Calu3 (cell line): ENCODE data around the gene ZNF521. TPM values are rescaled to one million over a fixed set of nuclear protein-coding genes. Genes with fewer than 3 reads are reported as not detected.

ENCODE experiments used
- BruUV-seq: library from RNA; stranded (reverse); fragments of 400-500 nt; replicated peaks from 2 replicates; lab custom pipeline; 2021; lab: Mats Ljungman, UMichigan
- CTCF ChIA-PET: fragments of 300-600 bp; sonication (Branson Sonifier 250); formaldehyde crosslinking; loops from one replicate; lab custom pipeline; 2022; ENCODE audit warnings: antibody characterized with exemption; lab: Charles Lee
- DNase-seq: peaks from one replicate; pipeline ENCODE4 v3.0.0; 2022
- H3K27ac Mint-ChIP-seq: one replicate; pipeline ENCODE4 v1.8.0; 2022; ENCODE audit warnings: mixed read lengths; ENCODE audit not compliant: unreplicated experiment
- H3K27me3 Mint-ChIP-seq: one replicate; pipeline ENCODE4 v1.8.0; 2022; ENCODE audit warnings: mixed read lengths; ENCODE audit not compliant: unreplicated experiment
- H3K36me3 Mint-ChIP-seq: one replicate; pipeline ENCODE4 v1.8.0; 2022; ENCODE audit warnings: mild to moderate bottlenecking, moderate library complexity, mixed read lengths; ENCODE audit not compliant: insufficient read depth, unreplicated experiment
- H3K4me1 Mint-ChIP-seq: one replicate; pipeline ENCODE4 v1.8.0; 2022; ENCODE audit warnings: mild to moderate bottlenecking, low read depth, mixed read lengths; ENCODE audit not compliant: unreplicated experiment
- H3K4me3 Mint-ChIP-seq: one replicate; pipeline ENCODE4 v1.8.0; 2022; ENCODE audit warnings: mild to moderate bottlenecking, low read depth, moderate library complexity, mixed read lengths; ENCODE audit not compliant: unreplicated experiment
- H3K9me3 Mint-ChIP-seq: one replicate; pipeline ENCODE4 v1.8.0; 2022; ENCODE audit warnings: low read depth, mixed read lengths; ENCODE audit not compliant: unreplicated experiment
- intact Hi-C: fragments of 100-400 bp; cut with micrococcal nuclease; formaldehyde crosslinking; loops from one replicate; pipeline ENCODE4 v1.10.0; 2022; ENCODE audit not compliant: unreplicated experiment
- total RNA-seq: library from RNA; stranded (reverse); gene quantifications from 2 replicates; pipeline ENCODE4 v1.2.3, GENCODE V29; 2022
- TF ChIP-seq, protein P1 (sequence below): fragments of 200-600 bp; IDR thresholded peaks from one replicate; pipeline ENCODE4 v1.8.0; 2022; ENCODE audit warnings: antibody characterized with exemption; ENCODE audit not compliant: unreplicated experiment

Gene ZNF521
- total RNA-seq, 1 experiment from 2014 or later: not detected

DNA sequence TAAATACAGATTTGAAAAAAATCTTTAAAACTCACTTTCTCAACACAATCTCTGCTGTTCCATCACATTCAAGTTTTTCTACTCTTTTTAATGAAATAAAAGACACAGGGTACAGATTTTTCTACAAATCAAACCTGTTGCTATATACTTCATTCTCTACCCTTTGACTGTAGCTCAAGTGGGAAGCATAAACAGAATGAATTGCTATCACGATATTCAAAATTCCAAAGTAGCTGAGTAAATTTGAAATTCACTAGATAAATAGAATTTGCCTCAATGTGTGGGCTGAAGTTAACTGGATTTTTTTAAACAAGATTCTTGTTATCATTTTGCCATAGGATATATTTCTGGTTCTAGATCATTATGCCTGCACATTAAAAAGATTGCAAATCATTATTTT, 185.9 kb downstream of the ZNF521 start:
- intact Hi-C loops: no loop called here
- H3K9me3 Mint-ChIP-seq: no peaks in the 10 kb centered on the region
- CTCF ChIA-PET: no interaction called here
- no peak overlapping the region for H3K4me3 Mint-ChIP-seq
- H3K4me1 Mint-ChIP-seq: no peaks in the 10 kb centered on the region
- H3K27me3 Mint-ChIP-seq: peaks cover 30% of the 10 kb centered on the region
- TF ChIP-seq, protein P1, sequence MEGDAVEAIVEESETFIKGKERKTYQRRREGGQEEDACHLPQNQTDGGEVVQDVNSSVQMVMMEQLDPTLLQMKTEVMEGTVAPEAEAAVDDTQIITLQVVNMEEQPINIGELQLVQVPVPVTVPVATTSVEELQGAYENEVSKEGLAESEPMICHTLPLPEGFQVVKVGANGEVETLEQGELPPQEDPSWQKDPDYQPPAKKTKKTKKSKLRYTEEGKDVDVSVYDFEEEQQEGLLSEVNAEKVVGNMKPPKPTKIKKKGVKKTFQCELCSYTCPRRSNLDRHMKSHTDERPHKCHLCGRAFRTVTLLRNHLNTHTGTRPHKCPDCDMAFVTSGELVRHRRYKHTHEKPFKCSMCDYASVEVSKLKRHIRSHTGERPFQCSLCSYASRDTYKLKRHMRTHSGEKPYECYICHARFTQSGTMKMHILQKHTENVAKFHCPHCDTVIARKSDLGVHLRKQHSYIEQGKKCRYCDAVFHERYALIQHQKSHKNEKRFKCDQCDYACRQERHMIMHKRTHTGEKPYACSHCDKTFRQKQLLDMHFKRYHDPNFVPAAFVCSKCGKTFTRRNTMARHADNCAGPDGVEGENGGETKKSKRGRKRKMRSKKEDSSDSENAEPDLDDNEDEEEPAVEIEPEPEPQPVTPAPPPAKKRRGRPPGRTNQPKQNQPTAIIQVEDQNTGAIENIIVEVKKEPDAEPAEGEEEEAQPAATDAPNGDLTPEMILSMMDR: no peak
- BruUV-seq: no TSS peak
- no peak for DNase-seq
- no peak overlapping the region for H3K27ac Mint-ChIP-seq
- H3K36me3 Mint-ChIP-seq: no peaks in the 10 kb centered on the region

DNA sequence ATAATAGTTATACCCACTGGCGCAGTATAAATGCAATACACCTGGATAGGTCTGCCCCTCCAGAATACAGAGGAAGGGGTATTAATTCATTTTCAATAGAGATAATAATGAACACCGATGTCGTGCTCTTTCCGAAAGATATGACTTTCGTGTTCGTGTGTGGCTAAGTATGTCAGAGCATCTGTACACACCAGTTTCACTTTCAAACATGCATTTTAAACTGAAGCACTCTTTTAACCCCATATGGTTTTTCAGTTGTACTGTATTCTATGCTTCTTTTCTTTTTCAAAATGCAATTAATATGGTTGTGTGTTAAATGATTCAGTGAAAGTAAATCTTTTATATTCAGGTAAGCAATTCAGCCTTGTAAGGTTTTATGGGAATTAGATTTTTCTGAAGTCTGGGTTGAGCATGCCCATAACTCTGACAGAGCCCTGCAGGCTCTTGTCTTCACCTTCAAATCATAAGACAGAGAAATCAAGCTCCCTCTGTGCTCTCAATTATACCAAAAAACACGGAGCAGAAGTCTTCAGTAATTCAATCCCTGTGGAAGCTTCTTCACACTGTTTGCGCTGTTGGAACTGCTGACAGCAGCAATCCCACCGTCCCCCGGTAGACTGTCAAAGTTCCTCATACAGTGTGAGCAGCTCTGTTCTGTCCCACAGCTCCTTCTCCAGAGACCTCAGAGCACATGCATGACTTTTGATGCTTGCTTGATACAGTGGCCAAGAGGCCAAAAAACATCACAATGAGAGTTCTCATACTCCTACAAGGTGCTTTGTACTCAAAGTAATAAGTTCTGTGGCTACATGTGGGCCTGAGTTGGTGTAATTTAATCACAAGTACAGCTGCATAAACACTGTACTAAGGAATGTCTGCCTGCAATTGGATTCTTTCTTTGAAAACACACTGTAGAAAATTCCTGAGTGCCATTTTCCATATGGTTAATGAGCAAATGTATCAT, 186.8 kb downstream of the ZNF521 start:
- DNase-seq: no peak
- no TSS peak for BruUV-seq
- Mint-ChIP-seq H3K36me3 (no peaks in the 10 kb centered on the region), H3K9me3 (no peaks in the 10 kb centered on the region), H3K27me3 (peaks cover 40% of the 10 kb centered on the region), H3K27ac (no peak overlapping the region), H3K4me3 (no peak overlapping the region), H3K4me1 (no peaks in the 10 kb centered on the region)
- CTCF ChIA-PET: no interaction called here
- TF ChIP-seq, protein P1: no peak
- intact Hi-C loops: no loop called here

DNA sequence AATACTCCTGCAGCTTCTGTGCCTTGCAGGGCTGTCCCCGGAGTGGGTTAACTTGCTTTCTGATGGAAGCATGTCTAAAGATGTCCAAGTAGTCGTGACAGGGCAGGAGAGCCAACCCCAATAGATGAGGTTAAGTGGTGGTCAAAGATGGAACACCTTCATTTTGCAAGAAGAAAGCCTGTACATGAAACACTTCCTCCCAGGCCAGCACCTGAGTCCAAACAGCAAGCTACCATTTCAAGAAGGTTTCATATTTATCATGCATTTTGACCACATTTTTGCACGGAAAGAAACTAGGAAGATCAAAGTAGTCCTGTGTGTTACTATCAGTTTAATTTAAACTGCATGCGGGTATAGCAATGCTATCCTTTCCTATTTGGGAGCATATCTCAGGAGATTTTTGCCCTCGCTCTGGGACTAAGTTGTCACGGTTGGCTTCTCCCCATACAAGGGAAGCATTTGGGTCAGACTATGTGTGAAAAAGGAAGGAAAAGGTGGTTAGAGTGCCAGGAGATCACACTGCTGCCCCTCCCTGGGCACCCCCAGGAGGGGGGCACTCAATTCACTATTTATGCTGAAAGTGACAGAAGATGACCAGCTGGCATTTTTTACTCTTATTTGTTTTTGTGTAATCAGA, 187.6 kb downstream of the ZNF521 start:
- no peak overlapping the region for H3K4me3 Mint-ChIP-seq
- CTCF ChIA-PET: interaction anchor here (0.6 kb wide), 1 partner anchor 220 kb away, joined by 6 read pairs; no protein-coding TSS in a partner anchor
- H3K4me1 Mint-ChIP-seq: no peaks in the 10 kb centered on the region
- no TSS peak for BruUV-seq
- DNase-seq: no peak
- H3K9me3 Mint-ChIP-seq: no peaks in the 10 kb centered on the region
- H3K27me3 Mint-ChIP-seq: peaks cover 48% of the 10 kb centered on the region
- H3K36me3 Mint-ChIP-seq: no peaks in the 10 kb centered on the region
- TF ChIP-seq, protein P1: no peak
- H3K27ac Mint-ChIP-seq: no peak overlapping the region
- intact Hi-C loops: no loop called here

DNA sequence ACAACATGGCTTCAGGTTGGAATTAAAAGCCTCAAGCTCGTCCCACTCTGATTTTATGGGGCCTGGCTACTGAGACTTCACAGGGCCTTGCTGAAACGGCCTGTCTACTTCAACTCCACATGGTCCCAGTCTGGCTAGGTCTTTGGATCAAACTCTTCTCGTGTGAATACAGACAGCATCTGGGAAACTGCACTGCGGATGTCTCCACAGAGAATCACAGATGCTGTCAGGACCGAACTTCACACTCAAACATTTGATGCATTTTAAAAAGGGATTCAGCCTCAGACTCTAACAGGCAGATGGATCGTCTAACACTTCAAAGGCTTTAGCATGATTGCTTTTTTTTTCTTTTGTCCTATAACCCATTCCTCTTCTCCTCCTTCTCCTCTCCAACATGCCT, 198.5 kb downstream of the ZNF521 start:
- H3K27ac Mint-ChIP-seq: no peak overlapping the region
- BruUV-seq: no TSS peak
- H3K36me3 Mint-ChIP-seq: no peaks in the 10 kb centered on the region
- H3K4me1 Mint-ChIP-seq: no peaks in the 10 kb centered on the region
- H3K4me3 Mint-ChIP-seq: no peak overlapping the region
- TF ChIP-seq, protein P1: no peak
- intact Hi-C loops: no loop called here
- CTCF ChIA-PET: no interaction called here
- peaks cover 12% of the 10 kb centered on the region for H3K27me3 Mint-ChIP-seq
- no peaks in the 10 kb centered on the region for H3K9me3 Mint-ChIP-seq
- no peak for DNase-seq
